Measurements from ENCODE around the gene DDX39B.

The DDX39B gene

DNA sequence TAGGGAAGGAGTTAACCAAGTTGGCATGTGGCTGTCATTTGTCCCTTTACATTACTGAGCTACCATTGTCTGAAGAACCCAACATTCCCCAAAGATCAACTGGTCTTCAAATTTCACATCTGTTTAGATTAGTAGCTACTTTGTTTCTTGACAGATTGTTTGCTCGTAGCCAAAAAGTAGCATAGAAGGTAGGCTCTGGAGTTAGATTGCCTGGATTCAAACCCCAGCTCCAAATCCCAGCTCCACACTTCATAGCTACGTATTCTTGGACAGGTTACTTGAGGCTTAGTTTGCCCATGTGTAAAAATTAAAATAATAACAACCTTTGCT is 6.7 kb upstream of the DDX39B start:
- no peak for DNase-seq (ENCODE audit: low read depth in 2 of 2)

DNA sequence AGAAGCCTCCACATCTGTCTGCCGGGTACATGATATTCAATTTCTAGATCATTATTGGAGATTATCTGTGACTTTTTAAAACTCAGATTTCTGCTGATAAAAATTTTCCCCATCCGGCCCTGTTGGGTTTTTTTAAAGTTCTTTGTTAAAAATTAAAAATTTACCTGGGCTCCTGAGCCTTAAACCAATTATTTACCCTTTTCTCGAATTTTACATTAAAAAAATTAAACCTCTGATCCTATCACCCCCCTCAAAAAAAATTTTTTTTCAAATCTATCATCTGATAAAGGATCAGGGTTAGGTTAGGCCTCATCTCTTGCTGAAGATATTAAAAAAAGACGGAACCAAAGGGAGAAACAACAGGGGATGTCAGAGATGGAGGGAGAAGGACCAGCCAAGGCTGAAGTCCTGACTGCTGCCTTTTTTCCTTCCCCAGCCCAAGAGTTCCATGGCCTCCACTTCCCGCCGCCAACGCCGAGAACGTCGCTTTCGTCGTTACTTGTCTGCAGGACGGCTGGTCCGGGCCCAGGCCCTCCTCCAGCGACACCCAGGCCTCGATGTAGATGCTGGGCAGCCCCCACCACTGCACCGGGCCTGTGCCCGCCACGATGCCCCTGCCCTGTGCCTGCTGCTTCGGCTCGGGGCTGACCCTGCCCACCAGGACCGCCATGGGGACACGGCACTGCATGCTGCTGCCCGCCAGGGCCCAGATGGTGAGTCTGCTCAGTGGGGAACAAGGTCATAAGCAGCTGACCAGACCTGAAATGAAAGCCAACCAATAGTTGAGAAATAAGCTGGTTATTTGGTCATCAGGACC is 6.1 kb upstream of the DDX39B start:
- DNase-seq (ENCODE audit: low read depth in 2 of 2), result no peak

DNA sequence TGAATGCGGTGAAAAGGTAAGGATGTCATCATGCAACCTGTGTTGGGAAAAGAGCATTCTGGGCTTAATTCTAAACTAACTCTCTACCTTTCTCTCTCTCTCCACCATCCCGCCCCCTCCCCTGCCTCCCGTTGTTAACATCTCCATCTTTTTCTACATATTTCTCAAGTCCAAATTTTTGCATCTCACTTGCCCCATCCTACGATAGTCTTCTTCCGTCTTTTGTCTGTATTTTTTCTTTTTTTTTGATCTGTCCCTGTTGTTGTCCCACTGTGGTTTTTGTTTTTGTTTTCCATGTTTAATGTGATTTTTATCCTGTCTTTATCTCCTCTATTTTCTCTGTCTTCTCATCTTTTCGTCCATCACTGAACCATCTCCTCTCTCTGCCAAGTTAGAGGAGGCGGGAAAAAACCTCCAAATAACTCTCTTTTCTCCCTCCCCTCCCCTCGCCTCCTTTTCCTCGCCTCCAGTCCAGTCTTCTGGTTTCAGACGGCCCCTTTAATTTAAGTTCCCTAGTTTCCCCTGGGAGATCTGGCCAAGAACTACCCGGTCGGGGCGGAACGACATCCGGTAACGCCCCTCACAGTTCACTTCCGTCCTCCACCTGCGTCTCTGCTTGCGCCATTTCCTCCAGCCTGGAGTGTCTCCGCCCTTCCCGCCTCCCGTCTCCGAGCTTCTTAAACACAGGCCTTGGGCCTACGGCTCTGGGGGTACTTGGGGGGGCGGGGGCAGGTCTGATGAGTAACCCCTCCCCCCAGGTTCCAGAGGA is 5.3 kb upstream of the DDX39B start, which contains the start of gene NFKBIL1:
Gene NFKBIL1, plus strand, starts transcription at position 651 of the 769 bp plus-strand sequence. Its CDS starts 87 bp downstream, at position 738.
- peak; percentile 73 to 81 for DNase-seq (ENCODE audit: low read depth in 2 of 2)

DNA sequence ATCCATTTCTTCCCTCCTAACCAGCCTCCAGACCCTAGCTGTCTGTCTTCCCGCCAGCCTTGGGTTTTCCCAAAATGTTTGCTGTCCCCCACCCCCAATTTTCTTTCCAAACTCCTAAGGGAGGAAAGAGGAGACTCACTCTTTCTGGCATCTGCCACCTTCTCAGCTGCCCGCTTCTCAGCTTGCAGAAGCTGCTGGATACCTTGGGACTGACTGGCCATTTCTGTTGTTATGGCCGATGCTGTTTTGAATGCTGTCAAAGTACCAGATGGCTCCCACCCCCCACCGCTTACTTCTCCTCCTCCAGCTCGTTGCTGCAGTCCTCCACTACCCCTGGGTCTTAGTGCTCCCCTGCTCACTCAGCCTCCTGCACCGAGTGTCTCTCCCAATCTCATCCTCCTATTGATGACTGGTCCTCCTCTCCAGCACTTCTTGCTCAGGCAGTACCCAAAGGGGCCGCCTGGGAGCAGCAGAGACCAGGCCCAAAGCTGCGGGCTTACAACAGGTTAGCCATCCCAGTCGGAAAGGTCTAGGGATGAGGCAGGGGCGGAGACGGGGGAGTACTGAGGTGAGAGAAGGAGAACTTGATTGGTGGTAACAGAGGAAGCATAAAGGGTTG is 4.6 kb upstream of the DDX39B start, which contains the start of gene ATP6V1G2:
Gene ATP6V1G2, minus strand, starts transcription at position 270 of the 619 bp plus-strand sequence. Its CDS starts 49 bp downstream, at position 221.
- DNase-seq (ENCODE audit: low read depth in 2 of 2), result peak; percentile 64 to 67

DNA sequence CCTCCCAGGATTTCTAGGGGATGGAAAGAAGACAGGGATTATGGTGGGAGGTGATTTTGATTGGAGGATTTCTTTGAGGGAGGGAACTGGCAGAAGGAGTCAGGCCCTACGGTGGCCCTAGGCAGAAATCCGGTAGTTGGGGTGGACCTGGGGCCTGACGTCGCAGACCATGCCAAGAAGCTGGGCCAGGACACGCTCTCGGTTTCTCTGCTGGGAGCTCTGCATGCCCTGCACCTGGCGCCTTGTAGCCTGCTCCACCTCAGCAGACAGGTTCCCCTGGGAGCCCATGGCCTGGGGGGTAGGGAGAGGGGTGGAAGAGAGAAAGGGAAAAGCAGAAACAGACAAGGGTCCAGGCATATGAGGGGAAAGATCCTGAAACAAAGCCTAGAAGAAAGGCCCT is 3.5 kb upstream of the DDX39B start:
- DNase-seq (ENCODE audit: low read depth in 2 of 2), result no peak

DNA sequence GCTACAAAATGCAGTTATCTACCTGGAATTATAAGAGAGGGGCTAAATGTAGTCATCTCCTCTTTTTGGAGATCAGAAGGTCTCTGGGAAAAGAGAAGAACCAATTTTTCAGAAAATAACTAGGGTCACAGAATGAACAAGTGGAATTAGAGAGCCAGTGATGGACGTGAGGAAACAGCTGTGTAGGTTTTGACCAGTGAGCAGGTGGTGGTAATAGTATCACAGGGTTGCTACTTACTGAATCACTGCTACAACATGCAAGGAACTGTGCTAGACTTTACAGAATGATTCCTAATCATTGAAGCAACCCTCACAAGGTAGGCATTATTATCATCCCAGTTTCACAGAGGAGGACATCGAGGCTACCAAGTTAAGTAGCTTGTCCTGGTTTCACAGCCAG is 2.9 kb upstream of the DDX39B start:
- DNase-seq (ENCODE audit: low read depth in 2 of 2), result no peak

DNA sequence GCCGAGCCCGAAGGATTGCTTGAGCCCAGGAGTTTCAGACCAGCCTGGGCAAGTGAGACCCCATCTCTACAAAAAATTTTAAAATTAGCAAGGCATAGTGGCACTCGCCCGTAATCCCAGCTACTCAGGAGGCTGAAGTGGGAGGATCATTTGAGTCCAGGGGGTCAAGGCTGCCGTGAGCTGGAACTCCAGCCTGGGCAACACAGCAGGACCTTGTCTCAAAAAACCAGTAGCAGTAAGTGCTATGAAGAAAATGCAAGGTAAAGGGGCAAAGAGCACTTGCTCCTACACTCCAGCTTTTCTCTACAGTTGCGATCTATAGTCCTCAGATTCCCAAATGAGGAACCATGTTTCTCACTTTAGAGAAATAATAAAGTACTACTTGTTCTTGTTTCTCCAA is 1.8 kb upstream of the DDX39B start:
- no peak for DNase-seq (ENCODE audit: low read depth in 2 of 2)

DNA sequence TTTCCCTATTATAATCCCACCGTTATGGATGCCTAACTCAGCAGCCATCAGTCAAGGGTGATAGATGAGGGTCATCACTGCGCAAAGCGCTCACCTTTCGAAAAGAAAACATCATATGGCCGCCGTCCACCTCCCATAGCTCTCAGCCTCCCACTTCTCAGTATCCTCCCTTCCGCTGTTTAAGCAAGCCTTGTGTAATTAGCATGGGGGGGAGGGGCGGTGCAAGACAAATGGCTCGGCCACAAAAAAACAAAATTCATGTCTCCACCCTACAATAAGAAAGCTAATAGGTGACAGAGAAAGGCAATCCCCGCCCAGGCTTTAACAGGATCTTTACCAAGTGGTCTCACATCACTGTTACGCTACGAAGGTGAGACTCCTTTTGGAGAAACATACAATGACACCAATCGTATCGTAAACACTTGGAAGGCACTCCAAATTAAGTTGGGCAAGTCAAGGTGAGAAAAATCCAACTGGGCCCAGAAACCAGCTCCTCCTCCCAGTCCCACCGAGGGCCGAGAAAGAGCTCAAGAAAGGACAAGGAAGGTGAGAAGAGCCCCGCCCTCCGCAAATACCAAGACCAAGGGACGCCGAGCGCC is 645 bp downstream of the DDX39B start:
- peak; percentile 20 to 49 for DNase-seq (ENCODE audit: low read depth in 2 of 2)

DNA sequence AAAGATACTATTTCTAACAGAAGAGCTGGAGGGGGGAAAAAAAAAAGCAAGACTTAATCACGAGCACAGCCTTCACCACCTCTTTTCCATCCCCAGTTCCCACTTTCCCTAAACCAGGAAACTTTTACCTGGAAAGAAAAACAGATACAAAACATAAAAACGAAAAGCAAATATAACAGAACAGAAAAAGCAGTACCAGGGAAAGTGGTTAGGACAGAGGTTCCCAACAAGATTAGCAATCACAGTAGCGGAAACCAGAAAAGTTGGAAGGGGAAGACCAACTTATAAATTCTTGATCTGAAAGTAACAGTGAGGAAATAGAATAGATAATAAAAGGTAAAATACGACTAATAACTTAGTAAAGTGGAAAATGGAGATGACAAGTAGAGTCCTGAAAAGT is 1.2 kb downstream of the DDX39B start:
- DNase-seq (ENCODE audit: low read depth in 2 of 2), result no peak

DNA sequence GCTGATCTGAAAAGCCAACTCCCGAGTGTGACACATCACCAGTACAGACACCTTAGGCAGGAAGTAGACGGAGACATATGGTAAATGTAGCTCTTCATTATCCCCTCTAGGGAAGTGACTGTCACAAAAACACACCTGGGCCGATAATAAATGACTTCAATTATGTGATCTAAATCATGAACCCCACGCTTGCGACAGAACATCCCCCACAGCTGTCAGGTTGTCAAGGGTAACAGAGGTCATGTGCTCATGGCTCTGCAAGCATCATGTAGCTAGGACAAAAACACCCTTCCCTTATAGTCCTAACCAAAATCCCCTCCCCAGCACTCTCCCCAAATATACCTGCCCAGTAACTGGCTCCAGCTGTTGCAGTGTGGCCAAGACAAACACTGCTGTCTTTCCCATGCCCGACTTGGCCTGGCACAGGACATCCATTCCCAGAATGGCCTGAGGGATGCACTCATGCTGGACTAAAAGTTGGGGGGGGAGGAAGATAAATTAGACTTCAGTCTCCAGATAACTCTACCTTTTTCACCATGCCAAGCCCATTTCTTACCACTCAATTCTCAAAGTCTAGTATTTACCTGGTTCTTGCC is 2.9 kb downstream of the DDX39B start:
- no peak for DNase-seq (ENCODE audit: low read depth in 2 of 2)

DNA sequence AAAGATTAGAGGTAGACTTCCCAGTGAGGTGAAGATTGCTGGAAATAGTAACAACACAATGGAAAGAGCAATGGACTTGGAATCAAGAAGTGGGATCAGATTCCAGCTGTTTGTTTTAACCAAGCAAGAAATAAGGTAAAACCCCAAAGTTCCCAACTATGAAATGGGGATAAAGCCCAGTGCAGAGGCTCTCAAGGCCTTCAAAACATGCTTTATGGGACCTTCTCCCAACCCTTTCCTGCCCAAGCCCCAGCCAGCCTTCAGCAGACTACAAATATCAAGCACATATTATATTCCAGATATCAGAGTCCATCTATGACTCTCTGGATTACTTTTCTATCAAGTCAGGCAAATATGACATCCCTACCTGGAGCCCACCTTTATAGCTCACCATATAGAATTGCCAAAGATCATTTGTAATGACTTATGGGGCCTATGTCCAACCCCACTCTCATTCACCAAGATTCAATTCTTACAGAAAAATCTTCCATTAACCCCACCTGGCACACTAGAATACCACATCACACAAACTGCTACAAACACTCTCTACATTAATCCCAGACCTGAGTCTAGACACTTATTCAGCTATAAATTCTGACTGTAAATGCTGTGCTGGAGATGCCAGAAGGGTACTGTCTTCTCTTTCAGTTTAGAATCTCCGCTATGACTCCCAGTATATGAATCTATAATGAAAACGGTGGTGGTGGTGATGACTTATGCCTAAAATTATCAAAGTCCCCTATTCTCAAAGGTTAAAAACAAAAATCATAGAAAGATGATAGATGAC is 6.1 kb downstream of the DDX39B start:
- DNase-seq (ENCODE audit: low read depth in 2 of 2), result no peak

DNA sequence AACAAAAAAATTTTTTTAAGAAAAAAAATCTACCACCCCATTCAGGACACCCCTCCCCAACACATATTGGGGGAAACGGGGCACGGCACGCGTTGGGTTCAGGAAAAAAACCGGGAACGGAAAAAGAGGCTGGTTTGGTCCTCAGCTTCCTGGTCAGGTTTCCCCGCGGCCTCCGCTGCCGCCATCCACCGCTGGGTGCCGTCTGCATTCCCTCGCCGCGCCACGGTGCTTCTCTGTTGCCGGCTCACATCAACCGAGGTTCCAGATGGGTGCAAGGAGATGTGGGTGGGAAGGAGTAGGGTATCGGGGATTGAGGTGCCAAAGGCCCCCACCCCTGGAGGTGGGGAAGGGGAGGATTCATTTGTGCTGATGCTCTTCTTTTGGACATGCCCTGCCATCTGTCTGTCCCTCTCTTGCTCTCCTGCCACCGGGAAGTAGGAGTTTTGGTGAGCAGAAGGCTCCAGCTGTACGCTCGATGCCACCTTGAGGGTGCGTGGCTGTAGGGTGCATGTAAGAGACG is 7.2 kb downstream of the DDX39B start:
- no peak for DNase-seq (ENCODE audit: low read depth in 2 of 2)

DNA sequence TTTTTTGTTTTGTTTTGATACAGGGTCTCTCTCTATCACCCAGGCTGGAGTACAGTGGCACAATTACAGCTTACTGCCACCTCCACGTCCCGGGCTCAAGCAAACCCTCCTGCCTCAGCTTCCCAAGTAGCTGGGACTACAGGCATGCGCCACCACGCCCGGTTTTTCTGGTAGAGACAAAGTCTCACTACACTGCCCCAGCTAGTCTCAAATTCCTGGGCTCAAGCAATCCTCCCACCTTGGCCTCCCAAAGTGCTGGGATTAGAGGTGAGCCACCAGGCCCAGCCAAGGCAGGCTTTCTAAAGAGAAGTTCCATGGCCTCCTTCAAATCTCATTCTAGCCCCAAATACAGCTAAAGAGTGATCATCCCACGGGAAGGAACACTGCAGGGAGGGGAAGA is 7.8 kb downstream of the DDX39B start:
- DNase-seq (ENCODE audit: low read depth in 2 of 2), result no peak

DNA sequence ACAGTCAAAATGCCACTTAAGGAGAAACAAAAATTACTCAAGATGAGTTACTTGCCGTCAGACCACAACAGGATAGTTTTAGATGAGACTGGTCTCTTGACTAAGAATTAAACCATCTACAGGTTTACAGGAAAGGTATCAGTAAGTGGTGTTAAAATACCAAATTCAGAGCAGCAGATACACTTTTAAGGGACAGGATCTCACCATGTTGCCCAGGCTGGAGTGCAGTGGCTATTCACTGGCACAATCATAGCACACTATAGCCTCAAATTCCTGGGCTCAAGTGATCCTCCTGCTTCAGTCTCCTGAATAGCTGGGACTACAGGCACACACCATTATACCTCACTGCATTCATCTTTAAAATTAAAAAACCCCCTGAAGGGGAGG is 8.4 kb downstream of the DDX39B start:
- no peak for DNase-seq (ENCODE audit: low read depth in 2 of 2)

DNA sequence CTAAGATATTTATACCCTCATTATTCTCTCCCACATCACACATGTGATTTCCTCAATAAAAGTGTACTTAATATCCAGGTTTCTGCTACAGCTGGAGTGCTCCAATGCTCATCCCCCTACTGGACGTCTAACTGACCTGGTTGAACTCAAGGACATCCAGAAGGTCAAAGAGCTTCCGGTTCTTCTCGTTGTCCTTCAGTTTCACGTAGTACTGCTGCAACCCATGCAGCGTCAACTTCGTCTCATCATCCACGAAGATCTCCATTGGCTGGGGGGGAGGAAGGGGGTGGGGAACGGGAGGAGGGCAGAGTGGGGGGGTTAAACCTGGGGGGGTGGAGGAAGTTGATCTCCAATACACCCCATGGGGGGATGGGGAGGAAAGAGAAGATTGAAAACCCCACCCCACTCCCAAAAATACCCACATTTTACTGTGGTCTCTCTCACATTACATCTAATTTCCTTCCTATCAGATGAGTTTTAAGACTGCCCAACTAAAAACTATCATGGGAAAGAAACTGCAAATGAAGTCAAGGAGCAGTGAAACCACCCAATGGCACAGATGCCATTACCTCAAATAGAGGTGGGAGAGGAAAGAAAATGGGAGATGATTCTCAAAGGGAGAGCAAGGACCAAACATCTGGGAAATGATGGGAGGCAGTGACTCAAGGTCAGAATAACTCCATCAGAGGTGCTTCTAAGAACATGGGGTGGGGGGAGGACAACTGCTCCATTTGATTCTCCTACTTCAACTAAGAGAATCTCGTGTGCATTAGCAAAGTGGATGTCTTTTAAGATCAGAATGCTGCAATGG is 9.0 kb downstream of the DDX39B start:
- DNase-seq (ENCODE audit: low read depth in 2 of 2), result no peak

DNA sequence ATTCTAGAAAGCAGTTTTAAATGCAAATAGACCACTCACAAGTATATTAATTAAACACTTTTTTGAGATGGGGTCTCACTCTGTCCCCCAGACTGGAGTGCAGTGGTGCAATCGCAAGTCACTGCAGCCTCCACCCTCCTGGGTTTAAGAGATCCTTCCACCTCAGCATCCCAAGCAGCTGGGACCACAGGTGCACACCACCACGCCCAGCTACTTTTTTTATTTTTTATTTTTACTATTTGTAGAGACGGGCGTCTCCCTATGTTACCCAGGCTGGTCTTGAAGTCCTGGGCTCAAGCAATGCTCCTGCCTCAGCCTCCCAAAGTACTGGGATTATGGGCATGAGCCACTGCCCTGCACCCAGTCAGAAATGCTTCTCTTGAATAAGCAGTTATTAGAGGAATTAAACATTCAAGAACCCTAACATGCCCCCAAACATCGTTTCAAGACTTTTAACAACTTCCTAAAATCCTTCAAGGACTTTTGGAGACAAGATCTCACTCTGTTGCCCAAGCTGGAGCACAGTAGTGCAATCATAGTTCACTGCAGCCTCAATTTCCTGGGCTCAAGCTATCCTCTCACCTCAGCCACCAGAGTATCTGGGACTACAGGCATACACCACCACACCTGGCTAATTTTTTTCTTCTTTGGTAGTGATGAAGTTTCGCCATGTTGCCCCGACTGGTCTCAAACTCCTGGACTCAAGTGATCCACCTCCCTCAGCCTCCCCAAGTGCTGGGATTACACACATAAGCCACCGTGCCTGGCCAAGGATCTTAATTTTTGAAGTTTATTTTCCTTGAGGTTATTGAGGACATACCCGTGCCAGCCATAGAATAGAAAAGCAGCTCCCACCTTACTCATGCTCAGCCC is 9.8 kb downstream of the DDX39B start:
- no peak for DNase-seq (ENCODE audit: low read depth in 2 of 2)

DNA sequence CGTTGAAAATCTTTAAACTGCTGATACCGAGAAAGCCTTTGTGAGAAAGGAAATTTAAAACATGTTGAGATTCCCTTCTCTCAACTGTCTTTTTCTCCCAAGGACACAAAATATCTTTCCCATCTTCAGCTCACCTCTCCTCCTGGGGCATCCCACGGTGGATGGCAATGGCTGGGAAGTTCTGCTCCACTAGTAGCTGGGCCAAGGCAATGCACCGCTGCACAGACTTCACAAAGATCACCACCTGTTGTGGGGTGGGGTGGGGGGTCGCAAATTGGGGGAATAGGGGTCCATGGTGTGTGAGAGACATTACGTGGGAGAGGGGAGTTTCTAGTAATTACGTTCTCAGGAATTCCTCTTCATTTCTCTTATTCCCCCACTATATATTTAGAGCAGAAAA is 10.6 kb downstream of the DDX39B start:
- no peak for DNase-seq (ENCODE audit: low read depth in 2 of 2)

DNA sequence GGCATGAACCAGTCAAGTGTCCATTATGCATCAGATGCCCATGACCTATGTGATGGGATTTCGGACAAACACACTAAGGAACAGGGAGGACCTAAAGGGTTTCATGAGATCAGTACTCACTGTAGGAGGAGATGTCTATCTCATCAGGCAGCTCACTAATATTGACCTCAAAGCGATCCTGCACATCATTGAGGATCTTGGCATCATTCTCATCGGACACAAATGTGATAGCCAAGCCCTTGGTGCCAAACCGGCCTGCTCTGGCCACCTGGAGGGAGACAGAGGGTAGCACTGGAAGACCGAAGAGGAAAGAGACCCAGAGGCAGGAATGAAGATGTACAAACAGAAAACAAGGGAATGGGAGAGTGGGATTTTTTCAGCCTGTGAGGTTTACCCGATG is 11.1 kb downstream of the DDX39B start:
- no peak for DNase-seq (ENCODE audit: low read depth in 2 of 2)

Data from stimulated activated CD8-positive, alpha-beta memory T cell treated with anti-CD3 and anti-CD28 coated beads, Interleukin-2, amount 100 ng/mL, for 1 hour (primary cell).